Large intestine (tissue), 3 donors: Measurements from ENCODE around the gene ZBTB25. TPM values are rescaled to one million over a fixed set of nuclear protein-coding genes. Genes with fewer than 3 reads are reported as not detected.
"Not testable (repeated sequence)": the region's sequence is repeated elsewhere in the genome, so short reads cannot be mapped to it uniquely, and the experiment has no call there.

Source experiments
- DNase-seq, 2 donors: peaks; one replicate each; pipeline versions ENCODE4 v3.0.0 to v3.0.0-alpha.2; 2013
- H3K27ac ChIP-seq: one replicate; pipeline ENCODE4 v1.5.1; 2013; ENCODE audit warnings: low read length
- H3K27me3 ChIP-seq: 2 replicates; pipeline ENCODE4 v1.6.1; 2013; ENCODE audit warnings: low read length; ENCODE audit not compliant: control insufficient read depth, insufficient read depth
- H3K36me3 ChIP-seq: 2 replicates; pipeline ENCODE4 v1.6.1; 2013; ENCODE audit warnings: low read length; ENCODE audit not compliant: control insufficient read depth, insufficient read depth
- H3K4me1 ChIP-seq: one replicate; pipeline ENCODE4 v1.6.1; 2013; ENCODE audit warnings: low read length; ENCODE audit not compliant: control insufficient read depth, insufficient read depth
- H3K4me3 ChIP-seq: one replicate; pipeline ENCODE4 v1.5.1; 2013; ENCODE audit warnings: low read length
- H3K9me3 ChIP-seq: one replicate; pipeline ENCODE4 v1.6.1; 2013; ENCODE audit warnings: mild to moderate bottlenecking, low read depth, low read length, moderate library complexity; ENCODE audit not compliant: control insufficient read depth
- WGBS: methylation state at CpG from one replicate; pipeline ENCODE4 v1.1.5; 2013; ENCODE audit warnings: low lambda C conversion rate; ENCODE audit not compliant: insufficient coverage; 5-methylcytosine and 5-hydroxymethylcytosine counted together
- polyA plus RNA-seq: library from polyadenylated mRNA; unstranded; fragments of 120-200 nt; gene quantifications from one replicate; pipeline ENCODE4 v1.2.1, GENCODE V29; 2013

Gene ZBTB25
- polyA plus RNA-seq, 1 donor: 11.0 TPM

- DNase-seq: peak; percentile 58 to 67
- Histone ChIP-seq H3K4me3 (peak overlapping the region; percentile 63), H3K27ac (no peak overlapping the region), H3K9me3 (peaks cover 13% of the 10 kb centered on the region), H3K36me3 (no peaks in the 10 kb centered on the region), H3K4me1 (peaks cover 15% of the 10 kb centered on the region), H3K27me3 (peaks cover 26% of the 10 kb centered on the region)
- WGBS: no CpG with 5 or more reads among the region's 73 CpGs
Measured at GRCh38 chr14:64541261-64541971, 37.8 kb upstream of the ZBTB25 start.

GRCh38 chr14:64540208-64541202 is 36.9 kb upstream of the ZBTB25 start, which contains the start of gene HSPA2:
Gene HSPA2, plus strand, starts transcription at chr14:64540741. Its CDS starts 109 bp downstream, at chr14:64540850.
- WGBS: no CpG with 5 or more reads among the region's 79 CpGs
- Histone ChIP-seq H3K4me1 (peaks cover 15% of the 10 kb centered on the region), H3K27me3 (peaks cover 26% of the 10 kb centered on the region), H3K36me3 (no peaks in the 10 kb centered on the region), H3K9me3 (peaks cover 13% of the 10 kb centered on the region), H3K4me3 (peak within 1 kb of the TSS; percentile 63), H3K27ac (peak within 1 kb of the TSS; percentile 95)
- peak; percentile 99 to 100 for DNase-seq

DNA sequence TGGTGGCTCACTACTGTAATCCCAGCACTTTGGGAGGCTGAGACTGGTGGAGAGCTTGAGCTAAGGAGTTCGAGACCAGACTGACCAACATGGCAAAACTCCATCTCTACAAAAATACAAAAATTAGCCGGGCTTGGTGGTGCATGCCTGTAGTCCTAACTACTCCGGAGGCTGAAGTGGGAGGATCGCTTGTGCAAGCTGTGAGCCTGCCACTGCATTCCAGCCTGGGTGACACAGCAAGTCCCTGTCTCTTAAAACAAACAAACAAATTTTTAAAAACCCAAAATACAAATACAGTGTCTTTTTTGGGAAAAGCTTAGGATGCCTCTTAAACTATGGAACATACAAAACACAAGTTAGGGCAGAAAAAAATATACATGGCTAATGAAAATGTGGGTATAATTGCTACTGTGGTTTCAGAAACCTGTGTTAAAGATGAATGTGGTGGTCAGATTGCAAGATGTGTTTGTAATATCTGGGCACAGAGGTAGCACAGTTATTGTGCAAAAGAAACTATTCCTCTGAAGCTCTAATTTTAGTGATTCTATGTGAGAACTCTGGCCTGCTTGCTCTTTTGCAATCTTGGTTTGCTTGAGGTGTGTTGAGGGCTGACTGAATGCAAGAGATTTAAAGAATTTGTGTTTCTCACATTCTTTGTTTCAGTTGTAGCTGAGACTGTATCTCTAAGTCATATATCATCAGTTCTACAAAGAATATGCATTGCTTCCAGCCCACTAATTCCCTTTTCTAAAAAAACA is 33.0 kb upstream of the ZBTB25 start:
- Histone ChIP-seq H3K36me3 (no peaks in the 10 kb centered on the region), H3K27ac (no peak overlapping the region), H3K27me3 (peaks cover 11% of the 10 kb centered on the region), H3K4me3 (no peak overlapping the region), H3K4me1 (peaks cover 10% of the 10 kb centered on the region), H3K9me3 (peaks cover 11% of the 10 kb centered on the region)
- no peak for DNase-seq
- WGBS: no CpG with 5 or more reads among the region's 4 CpGs

DNA sequence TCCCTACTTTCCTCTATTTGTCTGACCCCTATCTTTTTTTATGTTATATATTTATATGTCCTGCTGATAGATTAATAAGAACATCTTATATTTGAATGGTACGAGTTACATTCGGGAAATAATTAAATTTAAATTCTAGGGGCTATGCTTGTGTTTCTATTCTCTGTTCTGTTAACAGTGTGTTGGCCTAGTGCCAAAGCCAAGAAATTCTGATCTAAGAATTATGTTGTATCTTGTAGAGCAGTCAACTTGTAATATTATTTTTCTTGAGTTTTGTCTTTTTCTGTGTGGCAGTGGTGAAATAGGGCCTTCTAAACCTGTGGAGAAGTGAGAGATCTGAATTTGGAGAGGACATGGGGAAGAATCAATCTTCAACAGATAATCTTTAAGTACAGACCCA is 27.9 kb upstream of the ZBTB25 start:
- no peak overlapping the region for H3K27ac ChIP-seq
- no peak for DNase-seq
- H3K36me3 ChIP-seq: no peaks in the 10 kb centered on the region
- no CpG with 5 or more reads among the region's 2 CpGs for WGBS
- no peak overlapping the region for H3K4me3 ChIP-seq
- H3K4me1 ChIP-seq: no peaks in the 10 kb centered on the region
- H3K27me3 ChIP-seq: no peaks in the 10 kb centered on the region
- H3K9me3 ChIP-seq: no peaks in the 10 kb centered on the region

GRCh38 chr14:64525354-64525753 is 21.7 kb upstream of the ZBTB25 start:
- 82% methylated on average over 2 of the region's 2 CpGs for WGBS
- Histone ChIP-seq H3K9me3 (no peaks in the 10 kb centered on the region), H3K4me3 (no peak overlapping the region), H3K27ac (no peak overlapping the region), H3K27me3 (no peaks in the 10 kb centered on the region), H3K36me3 (peaks cover 19% of the 10 kb centered on the region), H3K4me1 (no peaks in the 10 kb centered on the region)
- no peak for DNase-seq

DNA sequence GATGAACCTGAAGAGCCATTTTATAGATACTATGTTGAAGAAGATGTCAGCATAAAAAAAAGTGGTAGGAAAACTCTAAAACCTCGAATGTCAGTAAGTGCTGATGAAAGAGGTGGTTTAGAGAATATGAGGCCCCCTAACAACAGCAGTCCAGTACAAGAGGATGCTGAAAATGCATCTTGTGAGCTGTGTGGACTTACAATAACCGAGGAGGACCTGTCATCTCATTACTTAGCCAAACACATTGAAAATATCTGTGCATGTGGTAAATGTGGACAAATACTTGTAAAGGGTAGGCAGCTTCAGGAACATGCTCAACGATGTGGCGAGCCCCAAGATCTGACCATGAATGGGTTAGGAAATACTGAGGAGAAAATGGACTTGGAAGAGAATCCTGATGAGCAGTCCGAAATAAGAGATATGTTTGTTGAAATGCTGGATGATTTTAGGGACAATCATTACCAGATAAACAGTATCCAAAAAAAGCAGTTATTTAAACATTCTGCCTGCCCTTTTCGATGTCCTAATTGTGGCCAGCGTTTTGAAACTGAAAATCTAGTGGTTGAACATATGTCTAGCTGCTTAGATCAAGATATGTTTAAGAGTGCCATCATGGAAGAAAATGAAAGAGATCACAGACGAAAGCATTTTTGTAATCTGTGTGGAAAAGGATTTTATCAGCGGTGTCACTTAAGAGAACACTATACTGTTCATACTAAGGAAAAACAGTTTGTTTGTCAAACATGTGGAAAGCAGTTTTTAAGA is 19.1 kb upstream of the ZBTB25 start:
- Histone ChIP-seq H3K36me3 (peaks cover 19% of the 10 kb centered on the region), H3K4me1 (no peaks in the 10 kb centered on the region), H3K9me3 (no peaks in the 10 kb centered on the region), H3K27ac (no peak overlapping the region), H3K4me3 (no peak overlapping the region), H3K27me3 (no peaks in the 10 kb centered on the region)
- DNase-seq: no peak
- 92% methylated on average over 2 of the region's 9 CpGs for WGBS

DNA sequence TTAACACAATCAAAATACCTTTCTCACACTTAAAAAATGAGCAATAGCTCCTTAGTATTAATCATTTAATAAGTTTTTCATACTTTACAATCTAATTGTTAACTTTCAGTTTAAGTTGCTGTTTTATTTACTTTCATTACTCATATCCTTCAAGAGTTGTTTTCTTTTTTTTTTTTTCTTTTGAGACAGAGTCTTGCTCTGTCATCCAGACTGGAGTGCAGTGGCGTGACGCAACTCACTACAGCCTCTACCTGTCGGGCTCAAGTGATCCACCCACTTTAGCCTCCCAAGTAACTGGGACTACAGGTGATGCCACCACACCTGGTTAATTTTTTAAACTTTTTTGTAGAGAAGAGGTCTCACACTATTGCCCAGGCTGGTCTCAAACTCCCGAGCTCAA is 17.1 kb upstream of the ZBTB25 start:
- Histone ChIP-seq H3K4me1 (no peaks in the 10 kb centered on the region), H3K27ac (no peak overlapping the region), H3K36me3 (peaks cover 19% of the 10 kb centered on the region), H3K9me3 (no peaks in the 10 kb centered on the region), H3K27me3 (no peaks in the 10 kb centered on the region), H3K4me3 (no peak overlapping the region)
- WGBS: 100% methylated on average over 2 of the region's 4 CpGs
- DNase-seq: no peak

- H3K27me3 ChIP-seq: no peaks in the 10 kb centered on the region
- no peaks in the 10 kb centered on the region for H3K9me3 ChIP-seq
- 76% methylated on average over 3 of the region's 4 CpGs for WGBS
- H3K4me3 ChIP-seq: no peak overlapping the region
- no peaks in the 10 kb centered on the region for H3K4me1 ChIP-seq
- no peak overlapping the region for H3K27ac ChIP-seq
- peaks cover 17% of the 10 kb centered on the region for H3K36me3 ChIP-seq
- no peak for DNase-seq
Measured at GRCh38 chr14:64518229-64518628, 14.6 kb upstream of the ZBTB25 start.

DNA sequence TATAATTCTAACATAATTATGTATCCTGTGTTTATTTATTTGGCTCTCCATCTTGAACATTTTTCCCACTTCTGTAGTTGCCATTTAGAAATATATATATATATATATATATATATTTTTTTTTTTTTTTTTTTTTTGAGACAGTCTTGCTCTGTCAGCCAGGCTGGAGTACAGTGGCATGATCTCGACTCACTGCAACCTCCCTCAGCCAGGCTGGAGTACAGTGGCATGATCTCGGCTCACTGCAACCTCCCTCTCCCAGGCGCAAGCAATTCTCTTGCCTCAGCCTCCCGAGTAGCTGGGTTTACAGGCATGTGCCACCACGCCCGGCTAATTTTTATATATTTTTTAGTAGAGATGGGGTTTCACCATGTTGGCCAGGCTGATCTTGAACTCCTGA is 14.0 kb upstream of the ZBTB25 start:
- not testable (repeated sequence) for H3K27me3 ChIP-seq, DNase-seq, H3K4me3 ChIP-seq, H3K27ac ChIP-seq, H3K4me1 ChIP-seq, H3K9me3 ChIP-seq
- H3K36me3 ChIP-seq: peaks cover 13% of the 10 kb centered on the region
- WGBS: no CpG with 5 or more reads among the region's 6 CpGs
